ENCODE results near the gene NTHL1.

Gene NTHL1

GRCh38 chr16:1991948-1992703 is 55.5 kb downstream of the NTHL1 start:
- peak; percentile 99 for DNase-seq (ENCODE audit: low read depth)

- no peak for DNase-seq (ENCODE audit: low read depth)
Measured at GRCh38 chr16:1991588-1991947, 56.1 kb downstream of the NTHL1 start.

- no peak for DNase-seq (ENCODE audit: low read depth)
Measured at GRCh38 chr16:1991135-1991551, 56.5 kb downstream of the NTHL1 start.

- DNase-seq (ENCODE audit: low read depth) = no peak
Measured at GRCh38 chr16:1990351-1991134, 57.1 kb downstream of the NTHL1 start.

GRCh38 chr16:1990101-1990350 is 57.6 kb downstream of the NTHL1 start:
- DNase-seq (ENCODE audit: low read depth) = no peak

Data from activated T-helper 9 cell treated with anti-CD3 and anti-CD28 coated beads, Interleukin-2, amount 50 U/mL, for 16 hours (primary cell).